ENCODE results near the gene RABGGTA. TPM values are rescaled to one million over a fixed set of nuclear protein-coding genes. Genes with fewer than 3 reads are reported as not detected.

RABGGTA gene
- total RNA-seq, 1 donor from 2014 or later, result 21.5 TPM

- ATAC-seq (no peak), DNase-seq (ENCODE audit: missing footprints) (peak; percentile 35)
- intact Hi-C loops (cut with DNase I), result no loop called here
Observed at GRCh38 chr14:24284501-24285035, 13.2 kb upstream of the RABGGTA start.

- DNase-seq (ENCODE audit: missing footprints), result peak; percentile 9
- intact Hi-C loops (cut with DNase I), result no loop called here
- no peak for ATAC-seq
Observed at GRCh38 chr14:24283796-24284460, 12.5 kb upstream of the RABGGTA start.

- intact Hi-C loops (cut with DNase I), result no loop called here
- DNase-seq (ENCODE audit: missing footprints) (peak; percentile 14), ATAC-seq (no peak)
Observed at GRCh38 chr14:24282736-24283135, 11.3 kb upstream of the RABGGTA start.

GRCh38 chr14:24281636-24282035 is 10.2 kb upstream of the RABGGTA start:
- intact Hi-C loops (cut with DNase I), result no loop called here
- ATAC-seq, result no peak
- DNase-seq (ENCODE audit: missing footprints), result no peak

DNA sequence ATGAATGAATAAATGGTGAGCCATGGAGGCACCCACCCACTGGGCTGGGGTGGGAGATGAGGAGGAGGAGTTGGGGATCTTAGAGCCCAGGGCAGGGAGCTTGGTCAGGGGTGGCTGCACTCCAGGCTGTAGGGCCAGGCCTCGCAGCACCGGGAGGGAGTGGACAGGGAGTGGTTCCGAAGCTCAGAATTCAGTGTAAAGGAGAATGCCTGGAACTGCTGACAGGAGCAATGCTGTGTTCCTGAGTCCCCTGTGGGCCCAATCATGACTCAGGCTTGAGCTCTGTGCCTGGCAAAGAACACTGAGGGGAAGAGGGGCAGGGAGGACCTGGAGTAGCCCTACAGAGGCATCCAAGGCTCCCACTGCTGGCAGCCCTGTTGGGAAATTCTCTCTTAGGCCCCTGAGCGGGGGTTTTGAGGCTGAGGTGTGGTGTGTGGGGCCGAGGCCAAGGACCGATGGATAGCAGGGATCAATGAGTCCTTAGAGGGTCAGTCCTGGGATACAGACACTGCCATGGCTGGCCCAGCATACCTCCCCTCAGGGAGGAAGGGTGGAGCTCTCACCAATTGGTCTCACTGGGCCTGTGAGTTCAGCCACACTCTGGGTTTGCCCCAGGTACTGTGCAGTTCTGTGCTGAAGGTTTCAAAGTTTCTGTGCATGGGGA is 9.5 kb upstream of the RABGGTA start:
- peak; percentile 26 for DNase-seq (ENCODE audit: missing footprints)
- intact Hi-C loops (cut with DNase I), result no loop called here

DNA sequence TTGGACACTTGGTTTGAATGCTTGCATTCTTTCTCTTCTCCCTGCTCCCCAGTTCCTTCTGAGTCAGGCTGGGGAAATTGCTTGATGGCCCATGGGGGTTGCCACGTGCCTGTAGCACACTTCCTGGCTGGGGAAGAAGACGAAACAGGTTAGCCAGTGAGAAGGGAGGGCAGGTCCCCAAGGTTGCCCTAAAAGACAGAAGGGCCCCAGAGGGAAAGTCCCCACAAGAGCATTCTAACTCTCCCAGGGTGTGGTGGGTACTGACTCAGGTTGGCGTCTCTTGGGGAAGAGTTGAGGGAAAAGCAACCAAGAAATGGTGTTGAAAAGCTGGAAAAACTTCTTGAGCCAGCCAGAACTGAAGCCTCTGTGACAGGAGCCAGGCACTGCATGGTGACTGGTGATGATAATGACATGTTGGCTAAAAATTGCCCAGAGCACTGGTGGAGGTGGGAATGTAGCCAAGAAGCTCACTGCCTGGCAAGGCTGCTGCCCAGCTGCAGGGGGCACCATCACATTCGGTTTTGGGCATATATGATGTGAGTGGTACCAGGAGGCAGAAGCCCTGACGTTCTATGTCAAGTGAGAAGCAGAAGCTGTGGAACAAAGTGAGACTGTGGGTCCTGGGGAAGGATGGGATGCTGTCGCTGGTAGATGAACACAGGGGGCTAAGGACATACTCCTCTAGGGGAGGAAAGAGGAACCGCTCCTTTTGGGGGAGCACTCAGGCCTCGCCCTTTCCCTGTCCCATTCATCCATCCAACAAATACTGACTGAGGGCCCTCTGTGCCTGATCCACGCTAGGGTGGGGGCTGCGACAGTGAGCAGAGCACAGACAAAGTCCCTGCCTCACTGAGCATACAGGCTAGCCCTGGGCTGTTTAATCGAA is 8.1 kb upstream of the RABGGTA start:
- intact Hi-C loops (cut with DNase I), result no loop called here
- ATAC-seq, result peak; percentile 64
- DNase-seq (ENCODE audit: missing footprints), result peak; percentile 58

More for the DNA sequence above, 9.5 kb upstream of the RABGGTA start:
- ATAC-seq, result peak; percentile 38

- DNase-seq (ENCODE audit: missing footprints) (no peak), ATAC-seq (no peak)
- intact Hi-C loops (cut with DNase I), result no loop called here
Observed at GRCh38 chr14:24278424-24278823, 7.0 kb upstream of the RABGGTA start.

DNA sequence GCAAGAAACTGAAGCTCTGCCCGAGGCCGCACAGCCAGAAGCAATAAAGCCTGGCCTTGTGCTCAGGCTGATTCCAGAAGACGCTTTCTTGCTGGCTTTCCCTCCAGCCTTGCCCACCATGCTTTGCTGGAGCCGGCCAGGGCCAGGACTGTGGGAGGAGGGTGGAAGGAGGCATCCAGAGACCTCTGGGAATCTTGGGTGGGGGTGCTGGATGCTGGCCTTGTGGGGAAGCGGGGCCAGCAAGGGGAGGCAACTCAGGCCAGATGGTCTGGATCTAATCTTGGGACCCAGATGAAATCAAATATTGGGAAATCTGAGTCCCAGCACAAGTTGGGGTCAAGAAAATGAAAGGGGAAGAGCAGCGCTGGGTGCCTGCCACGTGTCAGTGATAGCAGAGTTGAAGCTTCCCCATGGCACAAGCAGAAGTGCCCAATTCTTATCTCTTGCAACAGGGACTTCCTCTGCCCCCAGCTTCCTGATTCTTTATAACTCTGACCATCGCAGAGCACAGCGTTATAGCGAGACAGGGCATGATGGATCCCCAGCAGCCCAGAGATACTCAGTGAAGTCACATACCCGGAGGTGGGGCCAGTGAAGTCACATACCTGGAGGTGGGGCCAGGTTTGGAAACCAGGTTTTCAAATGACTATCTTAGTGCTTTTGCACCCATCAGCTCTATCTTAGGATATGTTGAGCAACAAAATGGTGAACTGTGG is 6.4 kb upstream of the RABGGTA start:
- intact Hi-C loops (cut with DNase I), result no loop called here
- DNase-seq (ENCODE audit: missing footprints), result no peak
- ATAC-seq, result no peak

DNA sequence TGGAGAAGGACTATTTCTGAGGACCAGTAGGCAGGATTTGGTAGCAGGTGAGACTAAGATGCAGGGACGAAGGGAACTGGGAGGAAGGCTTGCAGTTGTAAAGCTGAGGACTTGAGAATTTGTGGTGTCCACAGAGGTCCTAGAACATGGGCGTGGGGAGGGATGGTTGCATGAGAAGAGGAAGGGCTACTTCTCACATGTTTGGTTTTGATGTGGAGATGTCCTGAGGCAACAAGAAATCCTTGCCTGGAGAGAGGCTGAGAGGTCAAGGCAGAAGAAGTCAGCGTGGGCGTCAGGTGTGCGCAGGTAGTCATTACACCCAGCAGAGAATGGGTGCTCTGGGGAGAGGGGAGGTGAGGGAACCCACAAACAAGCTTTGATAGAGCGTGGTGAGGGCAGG is 5.7 kb upstream of the RABGGTA start:
- ATAC-seq (no peak), DNase-seq (ENCODE audit: missing footprints) (no peak)
- intact Hi-C loops (cut with DNase I), result no loop called here

- intact Hi-C loops (cut with DNase I), result no loop called here
- ATAC-seq, result no peak
Observed at GRCh38 chr14:24274101-24274543, 2.7 kb upstream of the RABGGTA start.

GRCh38 chr14:24273422-24273998 is 2.1 kb upstream of the RABGGTA start:
- no peak for DNase-seq (ENCODE audit: missing footprints)
- ATAC-seq, result no peak
- intact Hi-C loops (cut with DNase I), result loop anchor here (2.0 kb wide), 1 partner anchor 25 kb away; the partner anchor contains the start of genes DHRS1 and NOP9

More at GRCh38 chr14:24274101-24274543, 2.7 kb upstream of the RABGGTA start:
- no peak for DNase-seq (ENCODE audit: missing footprints)

GRCh38 chr14:24272467-24272866 is 1.1 kb upstream of the RABGGTA start:
- DNase-seq (ENCODE audit: missing footprints) (no peak), ATAC-seq (no peak)
- intact Hi-C loops (cut with DNase I), result loop anchor here (2.0 kb wide), 1 partner anchor 26 kb away; the partner anchor contains the start of genes DHRS1 and NOP9

- intact Hi-C loops (cut with DNase I), result loop anchor here (1.0 to 2.0 kb wide), 2 partner anchors 27 to 30 kb away; partner anchors contain the start of genes DHRS1, NOP9 and TINF2
- DNase-seq (ENCODE audit: missing footprints), result no peak
- ATAC-seq, result no peak
Observed at GRCh38 chr14:24271834-24272263, 452 bp upstream of the RABGGTA start.

- ATAC-seq (no peak), DNase-seq (ENCODE audit: missing footprints) (no peak)
- intact Hi-C loops (cut with DNase I), result loop anchor here (1.0 kb wide), 1 partner anchor 28 kb away; the partner anchor contains the start of gene TINF2
Observed at GRCh38 chr14:24270537-24271133, 762 bp downstream of the RABGGTA start.

GRCh38 chr14:24269910-24270536 is 1.4 kb downstream of the RABGGTA start:
- no peak for ATAC-seq
- intact Hi-C loops (cut with DNase I), result no loop called here
- DNase-seq (ENCODE audit: missing footprints), result no peak

DNA sequence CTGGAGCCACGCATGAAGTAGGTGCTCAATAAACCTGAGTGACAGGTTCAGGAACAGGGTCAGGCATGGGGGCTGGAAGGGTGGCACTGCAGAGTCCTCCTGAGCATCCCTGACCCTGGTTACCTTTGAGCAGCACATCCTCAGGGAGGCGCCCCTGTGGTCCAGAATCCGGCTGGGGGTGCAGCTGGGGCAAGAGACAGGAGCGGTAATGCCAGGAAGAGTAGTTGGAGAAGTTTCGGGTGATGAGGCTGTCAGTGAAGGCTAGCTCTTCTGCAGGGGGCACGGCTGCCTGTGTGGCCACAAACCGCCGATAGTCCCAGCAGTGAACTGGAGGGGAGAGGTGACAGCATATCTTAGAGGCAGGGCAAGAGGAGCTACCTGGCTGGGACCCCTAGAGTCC is 2.0 kb downstream of the RABGGTA start:
- no peak for ATAC-seq
- intact Hi-C loops (cut with DNase I), result no loop called here
- DNase-seq (ENCODE audit: missing footprints), result no peak

GRCh38 chr14:24268225-24268624 is 3.2 kb downstream of the RABGGTA start:
- ATAC-seq, result no peak
- DNase-seq (ENCODE audit: missing footprints), result no peak
- intact Hi-C loops (cut with DNase I), result no loop called here

All from Right ventricle myocardium inferior (tissue), 1 donor.